Esophagus squamous epithelium (tissue), 4 donors: ENCODE results near the gene TVP23A.

Experiments
- CTCF ChIP-seq, 6 experiments: fragments of 450-650 bp in 4 of 6; fragments of 200-600 bp in 2 of 6; sonication (generic) in 2 of 6; IDR thresholded peaks; one replicate each; pipeline ENCODE4 v1.5.1; 2016 to 2019; ENCODE audit warnings: antibody characterized with exemption in 6 of 6, mild to moderate bottlenecking in 4 of 6, moderate library complexity in 4 of 6
- POLR2A ChIP-seq, 4 donors: fragments of 450-650 bp; IDR thresholded peaks; one replicate each; pipeline ENCODE4 v1.6.1; 2017; ENCODE audit warnings: antibody characterized with exemption in 4 of 4, mild to moderate bottlenecking in 4 of 4, moderate library complexity in 3 of 4

DNA sequence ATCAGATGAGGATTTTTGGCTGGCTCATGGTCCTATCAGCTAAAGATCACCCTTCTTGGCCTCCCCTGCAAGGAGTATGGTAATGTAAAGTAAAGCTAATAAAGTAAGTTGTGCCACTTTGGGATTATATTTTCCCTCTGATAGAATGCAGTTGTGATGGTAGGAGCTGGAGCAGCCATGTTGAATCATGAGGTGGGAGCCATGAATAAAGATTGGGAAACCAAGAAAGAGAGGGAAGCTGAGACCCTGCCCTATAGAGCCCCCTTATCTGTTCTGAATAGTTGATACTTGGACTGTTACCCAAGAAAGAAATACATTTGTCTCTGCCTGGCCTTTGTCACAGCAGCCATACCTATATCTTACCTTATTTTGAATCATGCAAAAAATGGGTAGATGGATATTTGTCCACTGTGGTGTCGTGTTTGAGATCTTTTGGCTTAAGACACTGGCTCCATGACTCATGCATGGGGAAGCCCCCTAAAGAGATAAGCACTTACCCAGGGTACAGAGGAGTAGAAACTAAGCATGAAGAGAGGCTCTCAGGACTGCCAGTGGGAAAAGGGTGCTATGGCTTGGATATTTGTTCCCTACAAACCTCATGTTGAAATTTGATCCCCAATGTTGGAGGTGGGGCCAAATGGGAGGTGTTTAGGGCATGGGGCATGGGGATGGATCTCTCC lies 17.7 kb upstream of the TVP23A start:
- TF ChIP-seq CTCF (IDR thresholded peaks at IDR 0.05): no peak
- no peak for TF ChIP-seq POLR2A (IDR thresholded peaks at IDR 0.05)
